Femur (tissue), 1 donor: ENCODE data around the gene CCL8.
"Not testable (repeated sequence)": the region's sequence is repeated elsewhere in the genome, so short reads cannot be mapped to it uniquely, and the experiment has no call there.

Source experiments
- DNase-seq: peaks from one replicate; pipeline ENCODE4 v3.0.0-alpha.2; 2017

The CCL8 gene

DNA sequence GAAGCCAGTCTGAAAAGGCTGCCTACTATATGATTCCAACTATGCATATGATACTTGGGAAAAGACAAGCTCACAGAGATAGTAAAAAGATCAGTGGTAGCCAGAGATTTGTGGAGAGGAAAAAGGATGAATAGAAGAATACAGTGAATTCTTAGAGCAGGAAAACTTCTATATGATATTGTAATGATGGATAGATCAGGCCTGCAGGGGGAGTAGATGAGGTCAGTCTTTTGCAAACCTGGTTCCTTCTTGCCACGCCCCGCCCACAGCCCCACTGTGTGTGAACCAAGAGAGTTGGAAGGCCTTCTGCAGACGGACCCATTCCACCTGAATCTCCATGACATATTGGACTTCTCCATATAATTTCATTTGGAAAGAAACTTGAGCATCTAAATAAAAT lies 761 bp upstream of the CCL8 start:
- no peak for DNase-seq

GRCh38 chr17:34321964-34322363 lies 2.7 kb downstream of the CCL8 start:
- no peak for DNase-seq

- not testable (repeated sequence) for DNase-seq
Observed at GRCh38 chr17:34327580-34327979, 8.3 kb downstream of the CCL8 start.

- DNase-seq = no peak
Observed at GRCh38 chr17:34337701-34338100, 18.5 kb downstream of the CCL8 start.

- DNase-seq = no peak
Observed at GRCh38 chr17:34339138-34339770, 20.0 kb downstream of the CCL8 start.

DNA sequence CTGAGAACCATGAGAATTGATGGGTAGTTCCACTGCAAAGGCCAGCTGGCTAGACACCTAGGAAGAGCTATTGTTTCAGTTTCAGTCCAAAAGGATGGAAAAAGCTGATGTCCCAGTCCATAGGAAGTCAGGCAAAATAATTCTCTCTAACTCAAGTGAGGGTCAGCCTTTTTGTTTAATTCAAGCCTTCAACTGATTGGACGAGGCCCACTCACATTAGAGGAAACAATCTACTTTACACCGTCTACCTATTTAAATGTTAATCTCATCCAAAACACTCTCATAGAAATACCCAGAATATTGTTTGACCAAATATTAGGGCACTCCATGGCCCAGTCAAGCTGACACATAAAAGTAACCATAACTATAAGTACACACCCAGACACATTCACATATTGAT lies 22.7 kb downstream of the CCL8 start:
- DNase-seq = no peak

GRCh38 chr17:34347063-34347462 lies 27.8 kb downstream of the CCL8 start:
- no peak for DNase-seq

DNA sequence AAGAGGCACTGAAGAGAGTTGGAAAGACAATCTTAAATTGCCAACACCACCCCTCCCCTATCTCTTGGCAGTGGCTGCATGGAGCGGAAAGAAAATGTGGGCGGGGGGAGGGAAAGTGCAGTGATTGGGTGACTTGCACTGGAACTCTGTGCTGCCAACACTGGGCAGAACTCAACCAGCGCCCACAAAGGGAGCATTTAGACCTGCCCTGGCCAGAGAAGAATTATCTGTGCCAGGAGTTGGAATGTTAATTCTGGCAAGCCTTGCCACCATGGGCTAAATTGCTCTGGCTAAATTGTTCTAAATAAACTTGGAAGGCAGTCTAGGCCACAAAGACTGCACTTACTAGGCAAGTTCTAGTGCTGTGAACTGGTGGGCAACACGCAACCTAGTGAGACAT lies 30.5 kb downstream of the CCL8 start:
- DNase-seq = no peak

DNA sequence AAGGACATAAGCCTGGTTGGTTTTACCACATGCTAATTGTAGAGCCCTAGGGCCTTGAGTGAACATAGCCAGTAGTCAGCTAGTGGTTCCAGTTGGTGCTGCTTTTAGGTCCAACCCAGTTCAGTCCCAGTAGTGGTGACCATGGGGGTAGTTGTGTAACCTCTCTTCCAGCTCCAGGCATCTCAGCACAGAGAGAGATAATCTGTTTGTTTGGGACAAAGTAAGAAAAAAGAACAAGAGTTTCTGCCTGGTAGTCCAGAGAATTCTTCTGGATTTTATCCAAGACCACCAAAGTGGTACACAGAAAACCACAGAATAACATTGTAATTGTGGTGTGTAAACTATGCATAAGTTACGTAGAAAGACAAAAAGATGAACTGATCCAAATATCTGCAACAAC lies 31.9 kb downstream of the CCL8 start:
- no peak for DNase-seq

DNA sequence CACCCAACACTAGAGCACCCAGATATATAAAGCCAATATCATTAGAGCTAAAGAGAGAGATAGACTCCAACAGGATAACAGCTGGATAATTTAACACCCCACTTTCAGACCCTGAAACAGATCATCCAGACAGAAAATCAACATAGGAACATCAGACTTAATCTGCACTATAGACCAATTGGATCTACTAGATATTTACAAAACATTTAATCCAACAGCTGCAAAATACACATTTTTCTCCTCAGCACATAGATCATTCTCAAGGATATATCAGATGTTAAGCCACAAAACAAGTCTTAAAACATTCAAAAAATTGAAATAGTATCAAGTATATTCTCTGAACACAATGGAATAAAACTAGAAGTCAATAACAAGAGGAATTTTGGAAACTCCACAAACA lies 33.0 kb downstream of the CCL8 start:
- DNase-seq = no peak

GRCh38 chr17:34354637-34355036 lies 35.4 kb downstream of the CCL8 start:
- DNase-seq = no peak

GRCh38 chr17:34356194-34356593 lies 37.0 kb downstream of the CCL8 start, which contains the start of gene CCL13:
CCL13 (plus strand) TSS chr17:34356480; CDS start chr17:34356527, 47 bp downstream.
- DNase-seq = no peak

DNA sequence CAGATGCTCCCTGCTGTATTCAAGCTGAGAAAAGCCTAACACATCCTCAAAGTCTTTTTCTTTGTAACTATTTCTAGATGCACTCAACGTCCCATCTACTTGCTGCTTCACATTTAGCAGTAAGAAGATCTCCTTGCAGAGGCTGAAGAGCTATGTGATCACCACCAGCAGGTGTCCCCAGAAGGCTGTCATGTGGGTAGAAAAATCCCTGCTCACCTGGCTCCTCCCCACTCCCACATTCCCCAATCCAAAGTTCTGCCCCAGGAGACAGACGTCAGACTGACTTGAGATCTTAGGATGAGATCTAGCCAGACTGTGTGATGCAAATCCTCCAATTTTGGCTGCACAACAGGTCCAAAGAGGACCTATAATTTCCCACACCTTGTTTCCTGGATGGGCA lies 38.2 kb downstream of the CCL8 start:
- DNase-seq = no peak

DNA sequence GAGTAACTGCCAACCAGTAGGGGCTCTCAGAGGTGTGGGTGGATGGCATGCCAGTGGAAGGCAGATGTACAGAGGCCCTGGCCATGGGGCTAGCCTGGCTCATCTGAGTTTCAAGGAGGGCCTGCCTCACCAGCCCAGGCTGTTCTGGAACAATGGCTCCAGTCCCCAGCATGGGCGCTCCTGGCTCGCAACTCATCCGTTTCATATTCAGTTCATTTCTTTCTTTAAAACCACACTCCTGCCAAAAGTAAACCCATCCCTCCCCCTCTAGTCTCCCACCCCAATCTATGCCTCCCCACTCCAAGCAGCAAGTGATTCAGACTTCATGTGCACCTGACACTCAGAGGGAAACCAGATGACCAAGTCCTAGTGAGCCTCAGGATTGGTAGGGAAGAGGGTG lies 39.4 kb downstream of the CCL8 start:
- no peak for DNase-seq

DNA sequence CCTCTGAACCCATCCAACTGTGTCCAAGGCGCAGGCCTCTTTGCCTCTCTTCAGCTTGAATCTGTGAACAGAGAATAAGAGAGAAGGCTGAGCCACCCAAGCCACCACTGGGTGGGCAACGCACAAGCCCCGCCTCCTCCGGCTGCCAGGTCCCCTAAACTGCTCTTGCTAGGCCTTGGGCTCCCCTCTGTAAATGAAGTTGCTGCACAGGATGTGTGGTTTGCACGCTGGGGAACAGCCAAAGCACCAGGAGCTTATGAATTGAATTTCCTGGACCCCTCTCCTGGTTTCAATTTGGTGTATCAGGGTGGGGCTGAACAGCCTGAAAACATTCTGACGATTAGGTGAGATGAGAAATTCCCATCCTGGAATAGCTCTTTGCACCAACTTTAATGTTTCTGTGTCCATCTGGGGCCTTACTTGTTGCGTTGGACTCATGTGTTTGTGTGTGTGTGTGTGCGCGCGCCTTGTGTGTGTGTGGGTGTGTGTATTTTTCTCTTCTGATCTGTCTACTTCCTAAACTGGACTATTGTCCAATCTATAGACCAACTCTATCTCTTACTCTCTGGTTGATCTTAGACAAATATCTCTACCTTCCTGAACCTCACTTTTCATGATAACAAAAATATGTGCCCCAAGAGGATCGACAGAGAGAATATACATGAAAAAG lies 41.5 kb downstream of the CCL8 start:
- no peak for DNase-seq

DNA sequence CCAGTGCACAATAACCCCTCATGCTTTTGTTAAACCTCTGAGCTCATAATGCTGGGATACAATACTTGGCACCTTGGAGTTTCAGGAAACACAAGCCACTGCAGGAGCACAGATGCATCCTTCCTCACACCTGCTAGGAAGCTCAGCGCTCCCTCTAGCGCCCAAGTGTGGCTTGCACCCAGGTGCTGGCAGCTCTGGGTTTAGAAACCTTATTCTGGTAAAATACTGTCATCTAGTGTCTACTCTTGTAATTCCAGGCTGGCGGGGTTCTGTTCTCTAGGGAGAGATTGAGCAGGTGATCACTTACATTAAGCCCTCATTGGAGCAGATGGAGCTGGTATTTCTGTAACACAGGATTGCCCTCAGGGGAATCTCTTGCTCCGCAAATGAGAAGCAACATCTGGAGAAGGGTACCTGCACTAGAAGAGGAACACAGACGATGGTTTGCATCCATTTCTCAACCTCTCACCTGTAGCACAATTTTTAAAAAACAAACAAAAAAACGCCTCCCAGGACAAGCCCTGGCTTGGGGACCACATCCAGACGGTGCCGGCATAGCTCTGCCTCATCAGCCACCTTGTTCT lies 42.3 kb downstream of the CCL8 start:
- peak; percentile 91 for DNase-seq

DNA sequence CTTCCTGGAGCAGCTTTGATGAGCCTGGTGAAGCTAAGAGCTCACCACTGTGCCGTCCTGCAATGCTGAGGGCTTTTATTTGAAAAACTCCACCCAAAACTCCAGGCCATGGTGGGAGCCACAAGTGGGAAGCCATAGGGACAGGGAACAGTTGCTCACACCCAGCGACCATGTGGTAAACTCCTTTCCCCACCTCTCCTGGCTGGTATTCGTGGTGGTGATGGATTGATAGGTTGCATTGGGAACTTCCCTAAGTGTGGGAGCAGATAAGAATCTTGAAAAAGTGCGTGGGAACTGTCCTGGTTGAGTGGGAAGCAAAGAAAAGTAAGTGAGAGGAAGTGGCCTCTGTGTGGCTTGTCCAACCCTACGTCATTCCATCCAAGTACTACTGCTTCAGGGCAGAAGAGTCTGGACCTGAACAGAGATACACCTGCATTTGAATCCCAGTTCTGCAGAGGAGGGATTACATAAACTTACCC lies 44.0 kb downstream of the CCL8 start, which contains the start of gene CCL1:
Gene CCL1, minus strand, starts transcription at position 51 of the 479 bp plus-strand sequence. CDS start 72 bp downstream, outside the sequence.
- DNase-seq = no peak

DNA sequence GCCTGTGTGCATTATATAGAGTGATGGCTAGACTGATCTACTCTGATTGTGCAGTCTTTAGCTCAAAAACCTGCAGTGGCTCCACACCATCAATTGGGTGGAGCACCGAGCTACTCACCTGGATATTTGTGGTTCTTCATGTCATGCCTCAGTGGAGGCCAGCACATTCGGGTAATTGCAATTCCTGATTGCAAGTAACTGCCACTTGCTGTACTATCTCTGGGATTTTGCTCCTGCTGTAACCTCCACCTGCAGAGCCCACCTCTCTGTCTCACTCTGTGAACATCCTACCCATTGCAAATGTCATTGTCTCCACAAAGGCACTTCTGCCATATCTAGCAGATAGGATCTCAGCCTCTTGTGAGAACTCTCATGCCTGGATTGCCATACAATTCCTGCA lies 45.5 kb downstream of the CCL8 start:
- no peak for DNase-seq

- no peak for DNase-seq
Observed at GRCh38 chr17:34365340-34365739, 46.1 kb downstream of the CCL8 start.

GRCh38 chr17:34366010-34366409 lies 46.8 kb downstream of the CCL8 start:
- no peak for DNase-seq

GRCh38 chr17:34366529-34367107 lies 47.4 kb downstream of the CCL8 start:
- DNase-seq = no peak

- no peak for DNase-seq
Observed at GRCh38 chr17:34367486-34368195, 48.4 kb downstream of the CCL8 start.
